Endothelial cell of umbilical vein (primary cell): Measurements from ENCODE around the gene RNF112.

Source experiments
- CTCF ChIP-seq, 2 donors: IDR thresholded peaks; 1 replicate in 1 of 2; 2 replicates in 1 of 2; pipeline ENCODE4 v1.5.1; 2011; ENCODE audit warnings: low read length in 2 of 2, mild to moderate bottlenecking in 2 of 2, moderate library complexity in 2 of 2, control low read depth in 1 of 2, inconsistent platforms in 1 of 2, low read depth in 1 of 2; ENCODE audit not compliant: insufficient read depth in 1 of 2; ENCODE audit errors: extremely low read depth in 1 of 2
- EZH2 ChIP-seq: IDR thresholded peaks from 2 replicates; pipeline ENCODE4 v1.6.1; 2012; ENCODE audit warnings: borderline replicate concordance, low read depth, mild to moderate bottlenecking, moderate library complexity, low read length, inconsistent platforms; ENCODE audit not compliant: severe bottlenecking
- MYC ChIP-seq: IDR thresholded peaks from one replicate; pipeline ENCODE4 v1.6.1; 2011; ENCODE audit warnings: mild to moderate bottlenecking, low read depth, low read length
- POLR2AphosphoS5 ChIP-seq: IDR thresholded peaks from 2 replicates; pipeline ENCODE4 v1.6.1; 2012; ENCODE audit warnings: low read depth, mild to moderate bottlenecking, control low read depth, low read length, moderate library complexity; ENCODE audit not compliant: insufficient read depth

DNA sequence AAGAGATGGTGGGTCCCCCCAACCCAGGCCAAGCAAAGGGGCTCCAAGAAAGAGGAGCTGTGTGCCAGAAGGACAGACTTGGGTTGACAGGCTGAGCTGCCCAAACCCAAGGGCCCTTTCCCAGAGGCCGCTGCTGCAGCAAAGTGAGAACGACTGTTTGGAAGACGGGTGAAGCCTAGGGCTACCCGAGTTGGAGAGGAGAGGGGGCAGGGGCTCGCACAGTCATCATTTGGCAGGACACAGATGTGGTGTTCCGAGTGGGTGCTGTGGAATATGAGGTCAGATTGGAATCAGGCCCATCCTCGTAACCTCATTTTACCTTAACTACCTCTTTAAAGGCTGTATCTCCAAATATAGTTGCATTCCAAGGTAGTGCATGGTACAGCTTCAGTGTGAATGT, 18.7 kb upstream of the RNF112 start:
- no peak for TF ChIP-seq CTCF (IDR thresholded peaks at IDR 0.05; ENCODE audit: extremely low read depth in 1 of 2, insufficient read depth in 1 of 2, low read depth in 1 of 2, low read length in 2 of 2)
- TF ChIP-seq EZH2, result no peak
- no peak for TF ChIP-seq POLR2AphosphoS5
- no peak for TF ChIP-seq MYC
